SHP77 treated with DMSO at 0.1 percent for 48 hours (cell line): Measurements from ENCODE around the gene ZNF324.
A peak's percentile ranks its signal among the peaks of the same experiment; 100 is the strongest.
"Not testable (repeated sequence)": the region's sequence is repeated elsewhere in the genome, so short reads cannot be mapped to it uniquely, and the experiment has no call there.

Experiments used
- DNase-seq: peaks from one replicate; lab custom pipeline; 2025; lab: John Stamatoyannopoulos, UW

ZNF324 gene

GRCh38 chr19:58466760-58467589 is at the start of gene ZNF324:
Gene ZNF324 (plus strand): TSS chr19:58467080. CDS start chr19:58469186, 2,106 bp downstream.
- peak; percentile 91 for DNase-seq

GRCh38 chr19:58428617-58429016 is 38.3 kb upstream of the ZNF324 start:
- DNase-seq: no peak

- DNase-seq: no peak
Observed at GRCh38 chr19:58429745-58430144, 37.1 kb upstream of the ZNF324 start.

- DNase-seq: no peak
Observed at GRCh38 chr19:58434217-58434616, 32.7 kb upstream of the ZNF324 start.

GRCh38 chr19:58439576-58440554 is 27.0 kb upstream of the ZNF324 start, which contains the start of gene ZNF132:
Gene ZNF132 (minus strand): TSS chr19:58440153. CDS start chr19:58439821, 332 bp downstream.
- DNase-seq: no peak

GRCh38 chr19:58440556-58440955 is 26.3 kb upstream of the ZNF324 start:
- no peak for DNase-seq

GRCh38 chr19:58442986-58443385 is 23.9 kb upstream of the ZNF324 start:
- DNase-seq: not testable (repeated sequence)

GRCh38 chr19:58448860-58449259 is 18.0 kb upstream of the ZNF324 start:
- not testable (repeated sequence) for DNase-seq

- not testable (repeated sequence) for DNase-seq
Observed at GRCh38 chr19:58449980-58450379, 16.9 kb upstream of the ZNF324 start.

- DNase-seq: peak; percentile 66
Observed at GRCh38 chr19:58450856-58451357, 16.0 kb upstream of the ZNF324 start.

- DNase-seq: peak; percentile 89
Observed at GRCh38 chr19:58451358-58452101, 15.3 kb upstream of the ZNF324 start, which contains the start of gene ZNF324B. Gene ZNF324B (plus strand): TSS chr19:58451622. CDS start chr19:58453702, 2,080 bp downstream.

- no peak for DNase-seq
Observed at GRCh38 chr19:58453743-58454142, 13.1 kb upstream of the ZNF324 start.

- no peak for DNase-seq
Observed at GRCh38 chr19:58455306-58455705, 11.6 kb upstream of the ZNF324 start.

GRCh38 chr19:58456111-58456510 is 10.8 kb upstream of the ZNF324 start:
- DNase-seq: no peak

GRCh38 chr19:58460039-58460438 is 6.8 kb upstream of the ZNF324 start:
- no peak for DNase-seq

GRCh38 chr19:58466089-58466759 is 656 bp upstream of the ZNF324 start:
- no peak for DNase-seq

- DNase-seq: no peak
Observed at GRCh38 chr19:58468216-58468839, 1.4 kb downstream of the ZNF324 start.

GRCh38 chr19:58469241-58470013 is 2.5 kb downstream of the ZNF324 start:
- DNase-seq: no peak

- DNase-seq: not testable (repeated sequence)
Observed at GRCh38 chr19:58470837-58471543, 4.1 kb downstream of the ZNF324 start.
